ENCODE results near the gene SLC2A1.

The SLC2A1 gene

DNA sequence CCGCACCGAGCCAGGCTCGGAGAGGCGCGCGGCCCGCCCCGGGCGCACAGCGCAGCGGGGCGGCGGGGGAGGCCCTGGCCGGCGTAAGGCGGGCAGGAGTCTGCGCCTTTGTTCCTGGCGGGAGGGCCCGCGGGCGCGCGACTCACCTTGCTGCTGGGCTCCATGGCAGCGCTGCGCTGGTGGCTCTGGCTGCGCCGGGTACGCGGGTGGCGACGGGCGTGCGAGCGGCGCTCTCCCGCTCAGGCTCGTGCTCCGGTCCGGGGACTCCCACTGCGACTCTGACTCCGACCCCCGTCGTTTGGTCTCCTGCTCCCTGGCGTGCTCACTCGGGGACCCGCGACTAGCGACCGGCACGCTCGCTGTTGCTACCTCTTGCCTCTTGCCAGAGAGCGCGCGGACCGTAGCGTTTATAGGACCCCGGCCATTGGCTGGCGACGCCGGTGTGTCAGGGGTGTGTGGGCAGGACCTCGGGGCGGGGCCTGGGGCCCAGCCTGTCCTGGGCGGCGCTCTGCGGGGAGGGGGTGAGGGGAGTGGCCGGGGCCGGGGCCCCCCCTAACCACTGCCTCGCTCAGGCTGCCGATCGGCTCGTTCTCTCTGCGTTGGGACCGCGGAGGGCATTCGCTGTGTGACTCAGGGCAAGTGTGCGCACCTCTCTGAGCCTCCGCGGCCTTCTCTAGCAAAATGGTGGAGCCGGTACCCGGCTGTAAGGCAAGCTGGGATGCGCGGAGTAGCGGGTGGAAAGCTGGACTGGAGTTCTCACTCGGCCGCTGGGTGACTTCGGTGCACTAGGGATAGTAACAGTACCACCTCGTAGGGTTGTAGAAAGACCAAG, at the start of gene SLC2A1:
Gene SLC2A1 (minus strand): TSS at position 381 of the 832 bp plus-strand sequence. CDS start 217 bp downstream, at position 164.
- DNase-seq (ENCODE audit: low read depth, low spot score) = no peak

DNA sequence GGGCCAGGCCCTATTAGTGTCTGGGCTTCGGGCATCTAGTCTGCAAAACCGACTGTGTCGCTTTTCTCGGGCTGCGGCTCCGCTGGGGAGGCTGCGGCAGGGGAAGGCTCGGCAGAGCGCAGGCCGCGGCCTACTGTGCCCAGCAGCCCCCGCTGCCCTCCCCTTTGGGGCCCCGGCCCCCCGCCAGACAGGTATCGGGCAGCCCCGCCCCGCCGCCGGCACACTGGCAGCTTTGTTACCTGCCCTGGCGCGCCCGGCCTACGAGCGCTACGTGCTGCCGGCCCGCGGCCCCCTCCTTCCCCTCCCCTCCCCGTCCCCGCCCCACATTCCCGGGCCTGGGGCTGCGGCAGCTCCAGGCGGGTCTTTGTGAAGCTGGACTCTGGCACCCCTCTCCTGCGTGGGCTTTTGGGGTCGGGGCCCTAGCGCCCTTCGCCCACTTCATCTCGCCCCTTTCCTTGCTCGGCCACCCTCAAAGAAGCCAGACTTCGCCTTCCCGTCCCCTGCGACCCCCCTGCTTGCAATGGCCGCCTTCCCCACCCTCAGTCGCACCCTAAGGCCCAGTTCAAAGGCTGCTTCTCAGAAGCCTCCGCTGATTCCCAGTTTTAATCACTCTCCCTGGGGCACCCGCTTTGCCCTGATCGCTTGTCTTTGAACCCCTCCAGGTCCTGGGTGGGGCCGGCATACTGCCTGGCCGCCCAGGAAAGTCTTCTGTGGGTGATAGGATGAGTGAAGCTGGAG, 48.9 kb upstream of the SLC2A1 start:
- DNase-seq (ENCODE audit: low read depth, low spot score) = no peak

DNA sequence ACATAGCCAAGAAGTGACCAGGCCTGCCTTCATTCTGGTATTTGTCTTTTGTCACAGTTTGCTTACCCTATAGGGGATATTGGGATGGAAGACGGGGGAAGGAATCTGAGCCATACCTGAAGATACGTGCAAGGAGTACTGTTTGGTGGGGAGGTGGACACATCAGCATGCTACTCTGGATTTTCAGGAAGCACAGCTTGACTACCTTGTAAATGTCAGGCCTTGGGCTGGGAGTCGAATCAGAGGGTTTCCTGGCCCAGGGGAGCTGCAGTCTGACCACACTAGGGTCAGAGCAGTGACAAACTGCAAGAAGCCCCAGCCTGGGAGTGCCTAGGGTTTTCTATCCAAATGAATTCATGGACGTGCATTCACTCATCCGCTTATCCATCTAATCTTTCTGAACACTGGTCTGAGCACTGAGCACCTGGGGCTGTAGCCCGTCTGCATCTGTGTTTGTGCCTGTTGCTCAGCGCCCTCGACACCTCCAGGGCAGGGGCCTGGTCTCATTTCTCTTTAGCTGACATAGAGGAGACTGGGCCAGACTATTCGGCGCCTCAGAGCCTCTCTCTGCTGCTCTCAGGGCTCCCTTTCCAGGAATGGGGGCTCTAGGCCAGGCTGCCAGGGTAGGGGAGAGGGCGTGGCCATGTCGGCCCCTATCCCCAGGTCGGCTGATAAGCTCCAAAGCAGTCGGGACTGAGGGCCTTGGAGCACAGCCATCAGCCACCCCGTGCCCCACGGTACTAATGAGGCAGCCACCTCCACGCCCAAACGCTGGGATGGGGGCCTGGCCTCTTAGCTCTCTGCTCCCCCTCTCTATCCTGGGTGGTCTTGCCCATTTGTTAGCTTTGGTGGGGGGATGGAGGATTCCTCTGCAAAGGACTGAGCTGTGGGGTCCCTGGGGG, 47.0 kb upstream of the SLC2A1 start:
- DNase-seq (ENCODE audit: low read depth, low spot score) = no peak

- no peak for DNase-seq (ENCODE audit: low read depth, low spot score)
Measured at GRCh38 chr1:43004587-43005459, 46.2 kb upstream of the SLC2A1 start.

DNA sequence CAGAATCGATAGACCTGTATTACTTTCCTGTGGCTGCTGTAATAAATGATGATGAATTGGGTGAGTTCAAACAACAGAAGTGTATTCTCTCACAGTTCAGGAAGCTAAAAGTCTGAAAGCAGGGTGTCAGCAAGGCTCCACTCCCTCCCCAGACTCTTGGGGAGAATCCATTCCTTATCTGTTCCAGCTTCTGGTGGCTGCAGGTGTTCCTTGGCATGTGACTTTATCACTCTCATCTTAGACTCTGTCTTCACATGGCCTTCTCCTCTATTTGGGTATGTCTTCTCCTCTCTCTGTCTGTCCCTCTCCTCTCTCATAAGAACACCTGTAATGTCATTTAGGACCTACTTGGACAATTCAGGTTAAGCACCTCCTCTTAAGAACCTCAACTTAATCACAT, 44.1 kb upstream of the SLC2A1 start:
- DNase-seq (ENCODE audit: low read depth, low spot score) = no peak

DNA sequence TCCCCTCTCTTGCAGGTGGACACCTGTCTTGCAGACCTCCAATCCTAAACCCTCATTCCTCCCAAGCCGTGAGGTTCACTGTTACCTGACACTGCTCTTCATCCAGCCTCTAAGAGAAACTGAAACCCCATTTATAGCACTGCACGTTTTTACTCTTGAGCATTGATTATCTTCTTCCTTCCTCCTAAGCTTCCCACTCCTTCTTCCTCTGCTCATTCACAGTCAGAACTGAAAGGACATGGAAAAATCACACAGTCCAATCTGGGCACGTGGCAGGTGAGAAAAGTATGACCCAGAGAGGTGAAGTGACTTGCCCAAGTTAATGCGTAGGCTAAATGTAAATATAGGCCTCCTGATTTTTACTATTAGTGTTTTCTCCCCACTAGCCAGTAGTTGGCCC, 43.4 kb upstream of the SLC2A1 start:
- no peak for DNase-seq (ENCODE audit: low read depth, low spot score)

DNA sequence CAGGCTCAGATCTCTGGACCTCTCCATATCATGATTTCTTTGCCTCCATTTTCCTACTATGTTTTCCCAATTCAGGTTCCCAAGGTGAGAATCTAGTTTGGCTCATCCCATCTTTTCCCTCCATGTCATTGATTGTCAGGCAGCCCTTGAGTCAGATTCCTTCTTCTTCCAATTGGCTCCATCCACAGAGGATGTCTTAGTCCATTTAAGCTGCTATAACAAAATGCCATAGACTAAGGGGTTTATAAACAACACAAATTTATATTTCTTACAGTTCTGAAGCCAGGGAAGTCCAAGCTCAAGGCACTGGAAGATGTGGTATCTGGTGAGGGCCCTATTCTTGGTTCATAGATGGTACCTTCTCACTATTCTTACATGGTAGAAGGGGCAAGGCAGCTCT, 42.8 kb upstream of the SLC2A1 start:
- no peak for DNase-seq (ENCODE audit: low read depth, low spot score)

GRCh38 chr1:43000271-43000670, 41.6 kb upstream of the SLC2A1 start:
- no peak for DNase-seq (ENCODE audit: low read depth, low spot score)

DNA sequence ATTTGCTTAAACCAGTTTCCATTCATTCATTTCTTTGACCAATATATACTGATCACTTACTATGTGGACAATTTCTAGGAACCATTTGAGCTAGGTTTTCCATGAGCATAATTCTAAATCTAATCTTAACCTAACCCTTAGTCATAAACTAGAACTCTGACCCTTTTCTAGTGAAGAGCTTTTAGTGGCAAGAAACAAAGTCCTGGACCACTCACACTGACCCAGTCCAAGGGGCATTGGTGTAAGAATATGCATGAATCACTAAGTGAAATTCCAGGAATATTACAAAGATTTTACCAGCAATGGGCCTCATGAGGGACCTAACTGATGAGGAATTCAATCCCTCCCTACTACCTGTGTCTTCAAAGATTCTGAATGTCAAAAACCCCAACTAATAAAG, 40.6 kb upstream of the SLC2A1 start:
- no peak for DNase-seq (ENCODE audit: low read depth, low spot score)

DNA sequence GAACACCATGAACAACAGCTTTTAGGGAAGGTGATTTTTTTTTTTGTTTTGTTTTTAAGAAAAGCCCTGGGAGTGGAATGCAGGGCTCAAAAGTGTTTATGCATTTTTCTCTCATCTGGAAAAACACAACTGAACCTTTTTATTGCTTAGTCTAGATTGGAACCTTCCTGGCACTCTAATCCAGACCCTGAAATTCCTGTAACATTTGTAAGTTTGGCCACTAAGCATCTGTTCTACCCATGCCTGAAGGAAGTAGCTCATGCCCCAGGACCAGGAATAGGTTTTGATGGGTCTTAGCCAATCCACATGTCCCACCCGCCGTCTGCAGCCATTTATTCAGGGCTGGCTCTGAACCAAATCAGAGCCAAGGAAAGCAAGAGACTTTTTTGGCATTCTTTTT, 39.7 kb upstream of the SLC2A1 start:
- DNase-seq (ENCODE audit: low read depth, low spot score) = no peak

- DNase-seq (ENCODE audit: low read depth, low spot score) = no peak
Measured at GRCh38 chr1:42996384-42996970, 37.8 kb upstream of the SLC2A1 start.

GRCh38 chr1:42993502-42994136, 35.0 kb upstream of the SLC2A1 start:
- no peak for DNase-seq (ENCODE audit: low read depth, low spot score)

DNA sequence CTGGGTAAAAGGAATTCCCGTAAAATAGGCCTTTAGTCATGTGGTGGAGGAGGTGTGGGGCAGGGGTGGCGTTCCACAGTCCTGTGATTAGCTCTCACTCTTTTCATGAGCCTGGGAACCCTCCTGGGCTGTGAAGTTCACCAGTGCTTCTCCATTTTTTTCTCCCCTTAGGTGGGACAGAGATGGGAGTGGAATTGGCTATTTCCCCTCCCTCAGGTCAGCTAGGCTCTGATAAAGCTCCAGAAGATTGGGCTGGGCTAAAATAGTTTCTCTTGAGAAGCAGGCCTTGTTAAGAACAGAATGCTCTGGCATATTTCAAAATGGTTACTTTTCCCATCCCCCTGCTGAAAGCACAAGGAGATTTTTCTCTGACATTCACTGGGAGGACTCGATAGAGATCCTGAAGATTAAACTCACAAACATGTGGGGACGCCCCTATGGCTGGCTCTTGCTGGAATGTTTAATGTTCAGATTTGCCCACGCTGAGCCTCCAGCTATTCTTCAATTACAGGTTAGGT, 33.4 kb upstream of the SLC2A1 start:
- DNase-seq (ENCODE audit: low read depth, low spot score) = no peak

DNA sequence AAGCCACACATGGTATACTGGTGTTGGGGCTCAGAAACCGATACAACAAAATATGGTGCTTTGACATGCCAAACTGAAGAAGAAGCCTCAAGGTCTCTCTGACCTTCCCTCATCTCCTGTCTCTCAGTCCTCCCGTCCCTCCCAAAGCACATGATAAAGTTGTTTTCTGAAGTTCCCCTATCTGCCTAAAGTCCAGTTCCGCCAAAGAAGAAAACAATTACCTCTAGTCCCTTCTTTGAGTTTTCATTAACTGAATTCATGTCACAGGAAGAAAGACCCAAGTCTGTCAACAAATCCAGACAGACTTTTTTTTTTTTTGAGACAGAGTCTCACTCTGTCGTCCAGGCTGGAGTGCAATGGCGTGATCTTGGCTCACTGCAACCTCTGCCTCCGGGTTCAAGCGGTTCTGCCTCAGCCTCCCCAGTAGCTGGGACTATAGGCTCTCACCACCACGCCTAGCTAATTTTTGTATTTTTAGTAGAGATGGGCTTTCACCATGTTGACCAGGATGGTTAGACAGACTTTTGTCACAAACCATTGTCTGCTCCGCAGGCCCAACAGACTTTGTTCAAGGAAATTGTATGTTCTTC, 32.2 kb upstream of the SLC2A1 start:
- DNase-seq (ENCODE audit: low read depth, low spot score) = no peak

DNA sequence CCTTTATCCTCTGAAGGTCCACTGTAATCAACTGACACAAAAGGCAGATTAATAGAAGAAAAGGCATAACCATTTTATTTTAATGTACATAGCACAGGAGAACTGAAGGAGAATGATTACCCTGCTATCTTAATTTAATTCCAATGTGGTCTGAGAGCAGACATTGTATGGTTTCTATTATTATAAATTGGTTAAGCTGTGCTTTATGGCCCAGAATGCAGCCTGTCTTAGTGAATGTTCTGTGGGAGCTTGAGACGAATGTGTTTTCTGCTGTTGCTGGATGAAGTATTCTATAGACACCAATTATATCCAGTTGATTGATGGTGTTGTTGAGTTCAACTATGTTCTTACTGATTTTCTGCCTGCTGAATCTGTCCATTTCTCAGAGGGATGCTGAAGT, 25.0 kb upstream of the SLC2A1 start:
- DNase-seq (ENCODE audit: low read depth, low spot score) = no peak

- no peak for DNase-seq (ENCODE audit: low read depth, low spot score)
Measured at GRCh38 chr1:42983253-42983652, 24.6 kb upstream of the SLC2A1 start.

DNA sequence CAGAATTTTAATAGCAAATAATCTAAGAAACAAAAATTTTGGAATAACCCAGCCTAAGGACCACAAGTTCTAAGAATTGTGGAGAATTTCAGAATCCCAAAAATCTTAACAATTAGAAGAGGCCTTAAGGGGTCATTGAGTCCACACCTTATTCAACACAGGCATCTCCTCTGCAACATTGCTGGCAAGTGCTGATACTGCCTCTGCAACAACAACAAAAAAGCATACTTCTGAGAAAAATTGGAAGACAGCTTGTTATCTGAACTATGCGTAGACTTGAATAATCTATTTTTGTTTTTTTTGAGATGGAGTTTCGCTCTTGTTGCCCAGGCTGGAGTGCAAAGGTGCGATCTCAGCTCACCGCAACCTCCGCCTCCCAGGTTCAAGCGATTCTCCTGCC, 24.0 kb upstream of the SLC2A1 start:
- no peak for DNase-seq (ENCODE audit: low read depth, low spot score)

DNA sequence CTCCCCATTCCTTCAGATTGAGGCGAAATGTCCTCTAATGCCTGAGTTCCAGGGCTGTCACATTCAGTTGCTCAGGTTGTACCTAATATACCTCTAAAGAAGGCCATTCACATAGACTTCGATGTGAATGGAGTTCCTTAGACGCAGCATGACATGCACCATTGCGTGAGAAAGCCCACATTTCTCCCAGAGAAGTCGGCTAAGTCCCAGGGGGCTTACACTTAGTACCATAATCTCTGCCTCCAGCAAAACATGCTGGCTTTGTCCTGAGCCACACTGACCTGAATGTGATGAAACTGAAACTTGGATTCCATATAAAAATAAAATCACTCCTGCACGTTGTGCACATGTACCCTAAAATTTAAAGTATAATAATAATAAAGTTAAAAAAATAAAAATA, 23.2 kb upstream of the SLC2A1 start:
- no peak for DNase-seq (ENCODE audit: low read depth, low spot score)

GRCh38 chr1:42981255-42981805, 22.7 kb upstream of the SLC2A1 start:
- DNase-seq (ENCODE audit: low read depth, low spot score) = no peak
